H9 (cell line): ENCODE data around the gene TTN. TPM values are rescaled to one million over a fixed set of nuclear protein-coding genes. Genes with fewer than 3 reads are reported as not detected.

Experiments used
- DNase-seq: peaks from one replicate; pipeline ENCODE4 v3.0.0-alpha.2; 2017
- H2AFZ ChIP-seq: one replicate; pipeline ENCODE4 v1.6.1; 2013; ENCODE audit warnings: mild to moderate bottlenecking, low read length, control low read depth, moderate library complexity
- H2AK5ac ChIP-seq: 2 replicates; pipeline ENCODE4 v1.6.1; 2013; ENCODE audit warnings: low read length, control low read depth, mixed read lengths; ENCODE audit not compliant: insufficient read length
- H2BK120ac ChIP-seq: one replicate; pipeline ENCODE4 v1.6.1; 2013; ENCODE audit warnings: low read depth, mild to moderate bottlenecking, low read length, control low read depth, inconsistent platforms; ENCODE audit not compliant: poor library complexity, severe bottlenecking
- H2BK12ac ChIP-seq: 2 replicates; pipeline ENCODE4 v1.6.1; 2013; ENCODE audit warnings: low read length, control low read depth, mixed read lengths, low read depth; ENCODE audit not compliant: insufficient read length
- H2BK15ac ChIP-seq: 2 replicates; pipeline ENCODE4 v1.6.1; 2013; ENCODE audit warnings: low read depth, low read length, control low read depth
- H2BK20ac ChIP-seq: one replicate; pipeline ENCODE4 v1.6.1; 2013; ENCODE audit warnings: low read depth, mild to moderate bottlenecking, low read length, control low read depth, inconsistent platforms; ENCODE audit not compliant: poor library complexity, severe bottlenecking
- H2BK5ac ChIP-seq: 2 replicates; pipeline ENCODE4 v1.6.1; 2013; ENCODE audit warnings: low read length, control low read depth, mixed read lengths; ENCODE audit not compliant: insufficient read length
- H3K14ac ChIP-seq: 2 replicates; pipeline ENCODE4 v1.6.1; 2013; ENCODE audit warnings: low read length, control low read depth; ENCODE audit not compliant: insufficient read depth
- H3K18ac ChIP-seq: 2 replicates; pipeline ENCODE4 v1.6.1; 2013; ENCODE audit warnings: low read depth, mild to moderate bottlenecking, mixed read lengths, low read length, control low read depth; ENCODE audit not compliant: insufficient read length
- H3K23ac ChIP-seq: 2 replicates; pipeline ENCODE4 v1.6.1; 2013; ENCODE audit warnings: low read length, control low read depth, mixed read lengths, low read depth; ENCODE audit not compliant: insufficient read length
- H3K23me2 ChIP-seq: 2 replicates; pipeline ENCODE4 v1.6.1; 2013; ENCODE audit warnings: low read depth, mild to moderate bottlenecking, mixed read lengths, low read length, control low read depth; ENCODE audit not compliant: insufficient read length, poor library complexity, severe bottlenecking
- H3K27ac ChIP-seq: 2 replicates; pipeline ENCODE4 v1.5.1; 2013; ENCODE audit warnings: low read length, control low read depth, mixed read lengths, low read depth; ENCODE audit not compliant: insufficient read length
- H3K27me3 ChIP-seq: 2 replicates; pipeline ENCODE4 v1.6.1; 2013; ENCODE audit warnings: low read length, control low read depth, inconsistent platforms; ENCODE audit not compliant: insufficient read depth
- H3K4ac ChIP-seq: 2 replicates; pipeline ENCODE4 v1.6.1; 2013; ENCODE audit warnings: low read depth, mild to moderate bottlenecking, control low read depth, inconsistent platforms, low read length, moderate library complexity
- H3K4me1 ChIP-seq: 2 replicates; pipeline ENCODE4 v1.6.1; 2013; ENCODE audit warnings: low read length, control low read depth, inconsistent platforms; ENCODE audit not compliant: insufficient read depth
- H3K4me2 ChIP-seq: 2 replicates; pipeline ENCODE4 v1.6.1; 2013; ENCODE audit warnings: low read length, control low read depth, mixed read lengths; ENCODE audit not compliant: insufficient read length, insufficient read depth
- H3K56ac ChIP-seq: 2 replicates; pipeline ENCODE4 v1.6.1; 2013; ENCODE audit warnings: low read depth, mild to moderate bottlenecking, mixed read lengths, low read length, control low read depth; ENCODE audit not compliant: insufficient read length
- H3K79me1 ChIP-seq: 2 replicates; pipeline ENCODE4 v1.6.1; 2013; ENCODE audit warnings: low read depth, mild to moderate bottlenecking, moderate library complexity, low read length, control low read depth, inconsistent platforms; ENCODE audit not compliant: insufficient read depth, poor library complexity, severe bottlenecking
- H3K79me2 ChIP-seq: 2 replicates; pipeline ENCODE4 v1.6.1; 2013; ENCODE audit warnings: low read length, control low read depth, inconsistent platforms; ENCODE audit not compliant: insufficient read depth
- H3K9ac ChIP-seq: 2 replicates; pipeline ENCODE4 v1.6.1; 2013; ENCODE audit warnings: low read length, control low read depth, mixed read lengths; ENCODE audit not compliant: insufficient read length; ENCODE audit errors: extremely low read depth
- H3K9me3 ChIP-seq: one replicate; pipeline ENCODE4 v1.6.1; 2013; ENCODE audit warnings: low read depth, low read length, inconsistent platforms; ENCODE audit not compliant: control insufficient read depth
- H3T11ph ChIP-seq: one replicate; pipeline ENCODE4 v1.6.1; 2013; ENCODE audit warnings: mild to moderate bottlenecking, low read length, control low read depth, inconsistent platforms
- H4K20me1 ChIP-seq: one replicate; pipeline ENCODE4 v1.6.1; 2013; ENCODE audit not compliant: control insufficient read depth, insufficient read length, insufficient read depth
- H4K5ac ChIP-seq: 2 replicates; pipeline ENCODE4 v1.6.1; 2013; ENCODE audit warnings: low read depth, mild to moderate bottlenecking, mixed read lengths, low read length, control low read depth; ENCODE audit not compliant: insufficient read length
- H4K8ac ChIP-seq: replicated peaks from 2 replicates; pipeline ENCODE4 v1.6.1; 2013; ENCODE audit warnings: low read length, control low read depth, mixed read lengths, low read depth; ENCODE audit not compliant: insufficient read length
- H4K91ac ChIP-seq: 2 replicates; pipeline ENCODE4 v1.6.1; 2013; ENCODE audit warnings: low read depth, mild to moderate bottlenecking, moderate library complexity, mixed read lengths, low read length, control low read depth; ENCODE audit not compliant: insufficient read length
- H3K27ac Mint-ChIP-seq, 3 experiments: 2 replicates in 2 of 3; 3 replicates in 1 of 3; pipeline ENCODE4 v1.8.0; 2020 to 2021; ENCODE audit warnings: mixed read lengths in 3 of 3, mild to moderate bottlenecking in 1 of 3, moderate library complexity in 1 of 3
- H3K27me3 Mint-ChIP-seq: 2 replicates; pipeline ENCODE4 v1.8.0; 2021; ENCODE audit warnings: low read depth, mild to moderate bottlenecking, moderate library complexity, mixed read lengths
- H3K36me3 Mint-ChIP-seq, 3 experiments: 2 replicates in 2 of 3; 3 replicates in 1 of 3; pipeline ENCODE4 v1.8.0; 2020 to 2021; ENCODE audit warnings: low read depth in 3 of 3, mixed read lengths in 3 of 3; ENCODE audit not compliant: insufficient read depth in 1 of 3
- H3K4me1 Mint-ChIP-seq, 2 experiments: 2 replicates each; pipeline ENCODE4 v1.8.0; 2020; ENCODE audit warnings: mixed read lengths in 2 of 2
- H3K4me3 Mint-ChIP-seq, 2 experiments: 2 replicates in 1 of 2; 3 replicates in 1 of 2; pipeline ENCODE4 v1.8.0; 2020 to 2021; ENCODE audit warnings: mild to moderate bottlenecking in 2 of 2, mixed read lengths in 2 of 2, moderate library complexity in 1 of 2
- H3K9me3 Mint-ChIP-seq, 2 experiments: 2 replicates in 1 of 2; 3 replicates in 1 of 2; pipeline ENCODE4 v1.8.0; 2020; ENCODE audit warnings: mild to moderate bottlenecking in 2 of 2, mixed read lengths in 2 of 2, moderate library complexity in 1 of 2
- WGBS: extraction: QIAGEN DNeasy Blood & Tissue Kit; methylation state at CpG from one replicate; pipeline ENCODE4 v1.1.7; 2013; ENCODE audit warnings: missing lambda C conversion rate, low lambda C conversion rate, mixed read lengths; ENCODE audit not compliant: insufficient read length; ENCODE audit errors: extremely low coverage; 5-methylcytosine and 5-hydroxymethylcytosine counted together
- total RNA-seq: library from RNA; stranded (reverse); gene quantifications from 2 replicates; pipeline ENCODE4 v1.2.1, GENCODE V29; 2021
- TF ChIP-seq, protein P1 (sequence below): fragments of 200-600 bp; sonication (generic); conservative IDR thresholded peaks from 3 replicates; pipeline ENCODE4 v1.8.0; 2021; ENCODE audit warnings: antibody characterized with exemption, mild to moderate bottlenecking

The TTN gene
- total RNA-seq, 1 experiment from 2014 or later, result 0.70 TPM

DNA sequence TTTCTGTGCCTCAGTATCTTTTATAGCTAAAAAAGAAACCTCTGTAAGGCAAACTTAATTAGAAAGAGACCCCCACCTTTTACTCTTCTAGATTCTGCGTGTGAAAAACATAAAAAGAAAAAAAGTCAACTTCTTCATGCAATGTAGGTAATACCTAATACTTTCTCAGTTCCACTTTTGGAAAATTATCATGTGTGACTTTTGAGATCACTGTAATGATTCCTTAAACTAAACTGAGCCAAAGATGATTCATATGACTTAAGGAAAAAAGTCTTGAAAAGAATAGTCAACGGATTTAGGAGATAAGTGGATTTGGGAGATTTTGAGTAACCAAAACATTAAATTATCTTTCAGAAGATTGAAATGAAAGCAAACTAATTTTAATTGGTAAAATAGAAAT, 278.0 kb downstream of the TTN start:
- no CpG with 5 or more reads among the region's 2 CpGs for WGBS

More for the DNA sequence above, 278.0 kb downstream of the TTN start:
- H3K23me2 ChIP-seq, result no peaks in the 10 kb centered on the region
- H4K8ac ChIP-seq, result no peak overlapping the region
- peaks cover 19 to 34% (median 28%) of the 10 kb centered on the region in 3 experiments for H3K36me3 Mint-ChIP-seq
- H3K9me3 Mint-ChIP-seq, result no peaks in the 10 kb centered on the region
- no peaks in the 10 kb centered on the region for H4K20me1 ChIP-seq
- DNase-seq, result no peak
- H3K4ac ChIP-seq, result no peak overlapping the region
- no peaks in the 10 kb centered on the region for H3K27me3 Mint-ChIP-seq
- H2AK5ac ChIP-seq, result no peak overlapping the region
- H2AFZ ChIP-seq, result no peak overlapping the region
- H3K79me2 ChIP-seq, result peaks cover 12% of the 10 kb centered on the region; the same call in 1 of the 2 replicates
- no peak overlapping the region for H3K18ac ChIP-seq
- TF ChIP-seq, protein P1, sequence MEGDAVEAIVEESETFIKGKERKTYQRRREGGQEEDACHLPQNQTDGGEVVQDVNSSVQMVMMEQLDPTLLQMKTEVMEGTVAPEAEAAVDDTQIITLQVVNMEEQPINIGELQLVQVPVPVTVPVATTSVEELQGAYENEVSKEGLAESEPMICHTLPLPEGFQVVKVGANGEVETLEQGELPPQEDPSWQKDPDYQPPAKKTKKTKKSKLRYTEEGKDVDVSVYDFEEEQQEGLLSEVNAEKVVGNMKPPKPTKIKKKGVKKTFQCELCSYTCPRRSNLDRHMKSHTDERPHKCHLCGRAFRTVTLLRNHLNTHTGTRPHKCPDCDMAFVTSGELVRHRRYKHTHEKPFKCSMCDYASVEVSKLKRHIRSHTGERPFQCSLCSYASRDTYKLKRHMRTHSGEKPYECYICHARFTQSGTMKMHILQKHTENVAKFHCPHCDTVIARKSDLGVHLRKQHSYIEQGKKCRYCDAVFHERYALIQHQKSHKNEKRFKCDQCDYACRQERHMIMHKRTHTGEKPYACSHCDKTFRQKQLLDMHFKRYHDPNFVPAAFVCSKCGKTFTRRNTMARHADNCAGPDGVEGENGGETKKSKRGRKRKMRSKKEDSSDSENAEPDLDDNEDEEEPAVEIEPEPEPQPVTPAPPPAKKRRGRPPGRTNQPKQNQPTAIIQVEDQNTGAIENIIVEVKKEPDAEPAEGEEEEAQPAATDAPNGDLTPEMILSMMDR, result no peak
- H2BK5ac ChIP-seq, result no peak overlapping the region
- no peak overlapping the region for H3K9ac ChIP-seq
- no peak overlapping the region for H4K5ac ChIP-seq
- H3K79me1 ChIP-seq, result peaks cover 9% of the 10 kb centered on the region
- no peak overlapping the region for H3K14ac ChIP-seq
- no peak overlapping the region for H2BK12ac ChIP-seq
- no peak overlapping the region for H3K23ac ChIP-seq
- no peak overlapping the region for H2BK120ac ChIP-seq
- H3K4me3 Mint-ChIP-seq, result no peak overlapping the region
- no peak overlapping the region for H2BK20ac ChIP-seq
- H3K4me1 Mint-ChIP-seq, result peaks cover 0 to 3% of the 10 kb centered on the region in 2 experiments; a peak in 1 of 4 replicates
- no peak overlapping the region for H3T11ph ChIP-seq
- no peaks in the 10 kb centered on the region for H3K4me1 ChIP-seq
- H2BK15ac ChIP-seq, result no peak overlapping the region
- H3K9me3 ChIP-seq, result no peaks in the 10 kb centered on the region
- H3K27ac Mint-ChIP-seq, result no peak overlapping the region
- no peak overlapping the region for H3K4me2 ChIP-seq
- H3K27ac ChIP-seq, result no peak overlapping the region
- H3K27me3 ChIP-seq, result no peaks in the 10 kb centered on the region; the same call in 1 of the 2 replicates
- no peak overlapping the region for H3K56ac ChIP-seq
- H4K91ac ChIP-seq, result no peak overlapping the region
